Measurements from ENCODE around the gene RNU6-1.
A peak's percentile ranks its signal among the peaks of the same experiment; 100 is the strongest.

The RNU6-1 gene

DNA sequence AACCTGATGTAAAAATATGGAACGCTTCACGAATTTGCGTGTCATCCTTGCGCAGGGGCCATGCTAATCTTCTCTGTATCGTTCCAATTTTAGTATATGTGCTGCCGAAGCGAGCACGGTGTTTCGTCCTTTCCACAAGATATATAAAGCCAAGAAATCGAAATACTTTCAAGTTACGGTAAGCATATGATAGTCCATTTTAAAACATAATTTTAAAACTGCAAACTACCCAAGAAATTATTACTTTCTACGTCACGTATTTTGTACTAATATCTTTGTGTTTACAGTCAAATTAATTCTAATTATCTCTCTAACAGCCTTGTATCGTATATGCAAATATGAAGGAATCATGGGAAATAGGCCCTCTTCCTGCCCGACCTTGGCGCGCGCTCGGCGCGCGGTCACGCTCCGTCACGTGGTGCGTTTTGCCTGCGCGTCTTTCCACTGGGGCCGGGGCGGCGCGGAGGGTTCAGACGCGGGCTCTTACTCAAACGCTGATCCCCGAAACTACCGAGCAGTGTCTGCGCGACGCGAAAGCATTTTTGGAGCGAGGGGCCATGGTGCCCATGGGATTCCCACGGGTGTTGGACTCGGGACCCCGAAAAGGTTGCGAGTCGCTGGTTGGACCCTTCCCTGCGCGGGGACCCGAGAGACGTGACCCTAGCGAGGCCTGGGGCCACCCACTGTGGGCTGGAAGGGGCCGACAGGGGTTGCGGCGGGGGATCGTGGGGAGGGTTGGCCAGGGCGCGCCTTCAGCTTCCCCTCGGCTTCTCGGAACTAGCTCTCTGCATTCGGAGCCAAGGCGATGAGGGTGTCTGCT, at the start of gene RNU6-1:
Gene RNU6-1, minus strand, starts transcription at position 117 of the 820 bp plus-strand sequence.
- peak; percentile 95 for DNase-seq (ENCODE audit: low spot score)

GRCh38 chr15:67887776-67888175, 47.9 kb upstream of the RNU6-1 start:
- no peak for DNase-seq (ENCODE audit: low spot score)

- no peak for DNase-seq (ENCODE audit: low spot score)
Observed at GRCh38 chr15:67885861-67886260, 46.0 kb upstream of the RNU6-1 start.

DNA sequence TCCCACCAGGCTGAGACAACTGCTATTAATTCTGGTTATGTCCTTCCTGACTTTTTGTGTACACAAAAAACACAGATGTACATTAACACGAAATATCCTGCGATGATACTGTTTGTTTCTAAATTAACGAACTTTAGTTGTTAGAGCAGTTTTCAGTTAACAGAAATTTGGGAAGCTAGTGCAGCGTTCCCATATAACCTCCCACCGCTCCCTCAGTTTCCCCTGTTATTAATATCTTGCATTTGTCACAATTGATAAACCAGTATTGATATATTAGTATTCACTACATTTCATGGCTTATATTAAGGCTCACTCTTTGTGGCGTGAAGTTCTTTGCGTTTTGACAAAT, 45.3 kb upstream of the RNU6-1 start:
- no peak for DNase-seq (ENCODE audit: low spot score)

GRCh38 chr15:67884514-67885174, 44.8 kb upstream of the RNU6-1 start:
- DNase-seq (ENCODE audit: low spot score): peak; percentile 81

DNA sequence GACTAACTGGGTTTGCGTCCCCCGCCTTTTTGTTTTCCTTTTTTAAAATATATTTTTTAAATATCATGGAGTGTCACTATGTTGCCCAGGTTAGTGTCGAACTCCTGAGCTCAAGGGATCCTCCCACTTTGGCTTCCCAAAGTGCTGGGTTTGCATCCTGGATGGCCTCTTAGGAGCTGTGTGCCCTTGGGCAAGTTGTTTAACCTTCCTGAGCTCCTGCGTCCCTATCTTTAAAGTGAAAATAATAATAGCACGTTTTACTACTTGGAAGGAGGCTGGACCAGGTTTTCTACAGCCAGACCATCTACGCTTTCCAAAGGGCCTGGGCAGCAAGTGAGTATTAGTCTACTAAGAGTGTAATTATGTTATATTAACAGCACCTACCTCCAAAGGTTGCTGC, 44.2 kb upstream of the RNU6-1 start:
- no peak for DNase-seq (ENCODE audit: low spot score)

DNA sequence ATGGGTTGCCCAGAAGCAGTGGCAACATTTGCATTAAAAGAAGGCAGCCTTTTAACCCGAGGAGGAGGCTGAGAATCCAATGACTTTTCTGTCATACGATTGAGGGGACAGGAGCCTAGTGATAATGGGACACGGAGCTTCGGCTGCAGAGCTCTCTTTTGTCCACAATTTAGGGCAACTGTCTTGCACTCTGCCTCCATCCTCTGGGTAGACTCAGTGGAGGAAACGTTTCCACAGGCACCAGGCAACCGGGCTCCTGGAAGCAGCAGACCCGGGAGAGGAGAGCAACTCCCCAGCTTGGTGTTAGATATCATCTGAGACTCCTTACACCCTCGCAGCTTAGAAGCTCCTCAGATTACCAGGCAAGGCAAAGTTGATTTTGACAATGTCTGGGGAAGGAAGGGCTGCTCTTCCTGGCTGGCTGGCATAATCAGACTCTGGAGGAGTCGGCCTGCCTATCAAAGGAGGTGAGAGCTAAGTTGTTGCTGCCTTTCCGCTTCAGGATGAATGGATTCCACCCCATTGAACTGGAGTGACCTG, 43.5 kb upstream of the RNU6-1 start:
- DNase-seq (ENCODE audit: low spot score): no peak

- no peak for DNase-seq (ENCODE audit: low spot score)
Observed at GRCh38 chr15:67882487-67883233, 42.8 kb upstream of the RNU6-1 start.

DNA sequence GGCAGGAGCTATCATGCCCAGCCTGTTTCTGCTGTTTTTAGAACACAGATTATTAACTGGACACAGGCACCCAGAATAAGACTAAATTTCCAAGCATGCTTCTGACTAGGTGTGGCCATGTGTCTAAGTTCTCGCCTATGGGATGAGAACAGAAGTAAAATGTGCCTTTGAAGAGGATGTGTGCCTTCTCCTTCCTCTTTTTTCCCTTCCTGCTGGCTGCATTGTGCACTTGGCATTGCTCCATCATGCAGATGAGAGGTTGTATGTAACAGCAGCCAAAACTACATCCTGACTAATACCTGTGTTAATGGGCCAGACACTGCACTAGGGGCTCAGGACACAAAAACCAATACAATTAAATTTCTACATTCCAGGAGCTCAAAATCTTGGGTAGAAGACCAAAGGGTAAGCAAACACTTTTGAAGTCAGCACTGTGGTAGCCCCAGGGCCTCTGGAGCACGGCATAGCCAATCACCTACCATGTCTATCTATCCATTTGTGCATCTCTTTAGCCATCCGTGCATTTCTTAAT, 40.9 kb upstream of the RNU6-1 start:
- no peak for DNase-seq (ENCODE audit: low spot score)

- no peak for DNase-seq (ENCODE audit: low spot score)
Observed at GRCh38 chr15:67879440-67880129, 39.7 kb upstream of the RNU6-1 start.

GRCh38 chr15:67878712-67879206, 38.9 kb upstream of the RNU6-1 start:
- DNase-seq (ENCODE audit: low spot score): no peak

GRCh38 chr15:67873777-67874176, 33.9 kb upstream of the RNU6-1 start:
- no peak for DNase-seq (ENCODE audit: low spot score)

GRCh38 chr15:67870868-67871408, 31.1 kb upstream of the RNU6-1 start:
- DNase-seq (ENCODE audit: low spot score): no peak

DNA sequence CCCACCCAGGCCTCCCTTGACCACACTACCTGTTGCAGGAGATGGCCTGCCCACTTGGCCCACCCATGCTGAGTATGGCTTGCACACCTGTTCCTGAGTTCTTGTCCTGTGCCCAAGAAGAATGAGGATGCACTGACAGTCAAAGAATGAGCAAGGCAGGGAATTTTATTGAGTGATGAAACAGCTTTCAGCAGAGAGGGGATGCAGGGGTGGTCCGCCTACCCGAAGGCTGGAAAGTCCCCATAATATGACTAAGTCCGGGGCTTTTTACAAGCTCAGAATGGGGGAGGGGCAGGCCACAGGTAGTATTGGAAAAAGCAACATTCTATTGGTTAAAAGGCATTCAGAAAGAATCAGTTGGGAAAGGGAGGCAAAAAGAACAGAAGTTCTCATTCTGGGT, 29.9 kb upstream of the RNU6-1 start:
- DNase-seq (ENCODE audit: low spot score): no peak

DNA sequence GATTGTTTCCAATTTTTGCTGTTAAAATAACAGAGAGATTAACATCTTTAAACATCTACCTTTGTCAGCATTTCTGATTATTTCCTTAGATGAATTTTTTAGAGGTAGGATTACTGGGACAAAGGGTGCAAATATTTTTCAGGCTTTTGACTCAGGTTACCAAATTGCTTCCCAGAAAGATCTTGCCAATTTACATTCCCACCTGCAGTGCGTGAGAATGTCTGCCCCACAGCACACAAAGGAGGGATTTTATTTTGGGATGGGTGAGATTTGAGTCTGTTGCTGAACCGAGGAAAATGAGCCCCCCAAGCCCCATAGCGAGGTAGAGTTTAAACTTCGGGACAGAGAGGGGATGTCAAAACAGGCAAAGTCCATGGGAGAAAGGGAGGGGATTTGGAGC, 25.9 kb upstream of the RNU6-1 start:
- no peak for DNase-seq (ENCODE audit: low spot score)

DNA sequence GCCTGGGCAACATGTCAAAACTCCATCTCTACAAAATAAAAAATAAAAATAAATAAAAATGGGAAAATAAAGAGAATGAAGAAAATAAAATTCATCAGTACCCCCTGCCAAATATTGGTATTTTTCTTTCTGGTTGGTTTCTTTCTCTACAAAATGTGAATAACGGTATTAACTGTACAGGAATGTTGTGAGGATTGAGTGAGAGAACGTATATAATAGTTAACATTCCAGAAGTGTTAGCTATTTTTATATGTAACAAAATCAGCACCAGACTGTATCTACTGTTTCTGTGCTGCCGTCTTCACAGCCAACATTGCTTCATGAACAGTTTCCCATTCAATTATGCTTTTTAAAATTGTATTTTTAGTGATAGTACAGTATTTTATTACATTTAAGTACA, 25.5 kb upstream of the RNU6-1 start:
- DNase-seq (ENCODE audit: low spot score): no peak

- peak; percentile 84 for DNase-seq (ENCODE audit: low spot score)
Observed at GRCh38 chr15:67863442-67863987, 23.7 kb upstream of the RNU6-1 start.

DNA sequence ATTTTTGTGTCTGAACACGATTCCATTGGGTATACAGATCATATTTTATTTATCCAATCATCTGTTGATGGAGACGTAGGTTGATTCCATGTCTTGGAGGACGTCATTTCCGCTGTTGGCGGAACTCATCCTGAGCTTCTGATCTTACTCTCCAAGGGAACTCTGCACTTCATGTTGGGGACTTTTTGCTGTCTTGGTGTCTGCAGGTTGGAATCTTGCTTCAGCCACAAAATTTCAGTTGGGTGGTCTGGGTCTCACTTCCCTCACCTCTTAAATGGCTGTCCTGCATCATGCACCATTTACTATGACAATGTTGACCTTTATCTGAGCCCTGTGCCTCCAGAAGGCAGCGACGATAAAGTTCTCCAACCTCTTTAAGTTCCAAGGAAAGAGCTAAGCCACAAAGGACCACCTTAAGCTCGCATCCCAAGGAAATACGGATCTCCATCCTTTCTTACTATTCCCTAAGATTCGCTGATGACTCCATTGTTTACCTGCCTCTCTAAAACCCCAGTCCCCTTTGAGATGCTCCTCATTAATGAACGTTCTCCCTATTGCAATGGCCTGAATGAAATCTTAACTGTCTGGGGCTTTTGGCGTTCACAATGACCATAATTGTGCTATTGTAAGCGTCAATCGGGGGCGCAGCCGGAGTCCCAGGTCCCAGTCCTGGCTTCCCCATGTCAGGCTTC, 23.1 kb upstream of the RNU6-1 start:
- no peak for DNase-seq (ENCODE audit: low spot score)

- no peak for DNase-seq (ENCODE audit: low spot score)
Observed at GRCh38 chr15:67861983-67862382, 22.1 kb upstream of the RNU6-1 start.

GRCh38 chr15:67859331-67859946, 19.6 kb upstream of the RNU6-1 start:
- no peak for DNase-seq (ENCODE audit: low spot score)

All from AG08396 (cell line).